Measurements from ENCODE around the gene DCC. TPM values are rescaled to one million over a fixed set of nuclear protein-coding genes. Genes with fewer than 3 reads are reported as not detected.

DCC gene
- total and polyA plus RNA-seq, 2 donors (not counting 1 experiment from before 2014, with no cell fraction given) = 0.14 TPM; not detected in 1

DNA sequence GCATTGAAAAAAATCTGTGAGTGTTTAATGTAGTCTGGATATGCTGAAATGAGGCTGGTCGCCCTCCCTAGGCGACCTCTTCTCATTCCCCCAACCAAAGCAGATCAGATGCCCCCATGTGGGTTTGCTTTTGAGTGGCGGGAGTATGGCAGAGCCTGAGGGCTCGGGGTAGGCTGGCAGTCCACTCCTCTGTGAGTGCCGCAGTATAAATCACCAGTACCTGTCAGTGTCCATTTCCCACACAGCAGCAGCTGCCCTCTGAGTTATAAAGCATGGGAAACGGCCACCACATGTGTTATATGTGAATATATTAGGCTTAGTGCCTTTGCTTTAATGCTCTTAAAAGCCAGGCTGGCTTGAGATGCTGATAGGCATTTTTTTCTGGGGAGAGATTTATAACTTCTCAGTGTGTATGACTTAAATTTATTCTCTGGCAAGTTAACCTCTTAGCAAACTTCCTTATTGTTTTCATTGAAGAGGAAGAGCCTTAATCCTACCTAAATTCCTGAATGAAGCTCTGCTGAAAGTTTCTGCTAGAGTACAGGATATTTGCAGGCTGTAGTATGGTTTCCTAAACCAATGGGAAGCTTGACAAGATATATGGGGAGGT, 3.8 kb downstream of the DCC start:
- Histone ChIP-seq H3K36me3 (ENCODE audit: control insufficient read depth, insufficient read depth, low read length) (no peaks in the 10 kb centered on the region), H3K4me1 (ENCODE audit: control insufficient read depth, extremely low read depth, insufficient read depth, low read length) (no peaks in the 10 kb centered on the region), H3K4me2 (ENCODE audit: extremely low read depth, insufficient read depth, low read length) (no peak overlapping the region), H2AFZ (ENCODE audit: low read length) (no peak overlapping the region), H3K27ac (ENCODE audit: insufficient read depth, low read length) (no peak overlapping the region), H3K79me2 (ENCODE audit: control insufficient read depth, insufficient read depth, low read length) (no peaks in the 10 kb centered on the region), H3K4me3 (replicated peaks in 1 of 4; ENCODE audit: control extremely low read depth in 1 of 4, insufficient read depth in 1 of 4, low read depth in 3 of 4, low read length in 4 of 4) (no peak overlapping the region), H3K27me3 (ENCODE audit: control insufficient read depth, insufficient read depth, low read length) (peaks cover 11% of the 10 kb centered on the region), H3K9me3 (ENCODE audit: control insufficient read depth, insufficient read depth, low read depth, low read length) (no peaks in the 10 kb centered on the region), H3K9ac (ENCODE audit: insufficient read depth, low read length) (no peak overlapping the region), H4K20me1 (ENCODE audit: control insufficient read depth, extremely low read depth, insufficient read depth, low read length) (no peaks in the 10 kb centered on the region)
- no peak for TF ChIP-seq EZH2 (IDR thresholded peaks at IDR 0.05; ENCODE audit: low read length, missing control alignments)
- TF ChIP-seq, protein P1, sequence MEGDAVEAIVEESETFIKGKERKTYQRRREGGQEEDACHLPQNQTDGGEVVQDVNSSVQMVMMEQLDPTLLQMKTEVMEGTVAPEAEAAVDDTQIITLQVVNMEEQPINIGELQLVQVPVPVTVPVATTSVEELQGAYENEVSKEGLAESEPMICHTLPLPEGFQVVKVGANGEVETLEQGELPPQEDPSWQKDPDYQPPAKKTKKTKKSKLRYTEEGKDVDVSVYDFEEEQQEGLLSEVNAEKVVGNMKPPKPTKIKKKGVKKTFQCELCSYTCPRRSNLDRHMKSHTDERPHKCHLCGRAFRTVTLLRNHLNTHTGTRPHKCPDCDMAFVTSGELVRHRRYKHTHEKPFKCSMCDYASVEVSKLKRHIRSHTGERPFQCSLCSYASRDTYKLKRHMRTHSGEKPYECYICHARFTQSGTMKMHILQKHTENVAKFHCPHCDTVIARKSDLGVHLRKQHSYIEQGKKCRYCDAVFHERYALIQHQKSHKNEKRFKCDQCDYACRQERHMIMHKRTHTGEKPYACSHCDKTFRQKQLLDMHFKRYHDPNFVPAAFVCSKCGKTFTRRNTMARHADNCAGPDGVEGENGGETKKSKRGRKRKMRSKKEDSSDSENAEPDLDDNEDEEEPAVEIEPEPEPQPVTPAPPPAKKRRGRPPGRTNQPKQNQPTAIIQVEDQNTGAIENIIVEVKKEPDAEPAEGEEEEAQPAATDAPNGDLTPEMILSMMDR (conservative IDR thresholded peaks at IDR 0.05 in 1 of 2, IDR thresholded peaks at IDR 0.05 in 1 of 2; ENCODE audit: low read depth in 1 of 2, low read length in 2 of 2) = no peak
- no peak for DNase-seq (ENCODE audit: low read depth in 2 of 2)

DNA sequence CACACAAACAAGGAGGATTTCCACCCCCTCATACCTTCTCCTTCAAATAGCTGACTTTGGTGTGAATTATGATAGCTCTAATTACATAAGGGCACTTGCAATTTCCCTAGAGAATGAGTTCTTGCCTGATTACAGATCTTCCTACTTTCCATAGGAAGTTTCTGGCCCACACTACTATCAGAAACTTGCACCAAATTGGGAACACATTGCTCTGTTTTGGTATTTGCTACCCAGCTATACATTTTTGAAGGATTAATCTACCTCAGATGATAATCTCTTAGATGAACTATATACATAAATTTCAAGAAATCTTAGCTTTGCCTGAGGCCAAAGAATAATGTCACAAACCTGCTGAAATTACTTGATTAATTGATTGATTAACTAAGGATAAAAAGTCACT, 4.9 kb downstream of the DCC start:
- H3K79me2 ChIP-seq (ENCODE audit: control insufficient read depth, insufficient read depth, low read length) = no peaks in the 10 kb centered on the region
- H3K36me3 ChIP-seq (ENCODE audit: control insufficient read depth, insufficient read depth, low read length) = no peaks in the 10 kb centered on the region
- H3K9ac ChIP-seq (ENCODE audit: insufficient read depth, low read length) = no peak overlapping the region
- H3K4me3 ChIP-seq (replicated peaks in 1 of 4; ENCODE audit: control extremely low read depth in 1 of 4, insufficient read depth in 1 of 4, low read depth in 3 of 4, low read length in 4 of 4) = no peak overlapping the region
- no peak for DNase-seq (ENCODE audit: low read depth in 2 of 2)
- H3K27ac ChIP-seq (ENCODE audit: insufficient read depth, low read length) = no peak overlapping the region
- no peak overlapping the region for H2AFZ ChIP-seq (ENCODE audit: low read length)
- no peaks in the 10 kb centered on the region for H3K9me3 ChIP-seq (ENCODE audit: control insufficient read depth, insufficient read depth, low read depth, low read length)
- H3K4me2 ChIP-seq (ENCODE audit: extremely low read depth, insufficient read depth, low read length) = no peak overlapping the region
- H3K27me3 ChIP-seq (ENCODE audit: control insufficient read depth, insufficient read depth, low read length) = peaks cover 11% of the 10 kb centered on the region
- TF ChIP-seq EZH2 (IDR thresholded peaks at IDR 0.05; ENCODE audit: low read length, missing control alignments) = no peak
- TF ChIP-seq, protein P1 (conservative IDR thresholded peaks at IDR 0.05 in 1 of 2, IDR thresholded peaks at IDR 0.05 in 1 of 2; ENCODE audit: low read depth in 1 of 2, low read length in 2 of 2) = no peak
- H4K20me1 ChIP-seq (ENCODE audit: control insufficient read depth, extremely low read depth, insufficient read depth, low read length) = no peaks in the 10 kb centered on the region
- no peaks in the 10 kb centered on the region for H3K4me1 ChIP-seq (ENCODE audit: control insufficient read depth, extremely low read depth, insufficient read depth, low read length)

DNA sequence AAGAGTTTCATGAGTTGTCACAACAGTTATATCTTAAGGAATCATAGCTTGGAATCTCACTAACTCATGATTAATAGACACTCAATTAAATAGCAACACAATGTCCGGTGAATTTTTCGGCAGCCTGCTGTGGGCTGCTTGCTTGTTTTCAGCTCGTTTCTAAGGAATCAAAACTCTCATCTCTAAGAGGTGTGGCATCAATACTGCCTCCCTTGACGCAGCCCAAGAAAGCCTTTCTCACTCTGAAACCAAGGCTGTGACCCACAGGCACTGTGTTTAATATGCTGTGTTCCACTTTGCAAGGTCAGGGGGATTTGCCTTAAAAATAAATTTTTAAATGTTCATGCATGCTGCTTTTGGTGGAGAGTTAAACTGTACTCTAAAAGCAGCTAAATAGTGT, 5.4 kb downstream of the DCC start:
- TF ChIP-seq, protein P1 (conservative IDR thresholded peaks at IDR 0.05 in 1 of 2, IDR thresholded peaks at IDR 0.05 in 1 of 2; ENCODE audit: low read depth in 1 of 2, low read length in 2 of 2) = no peak
- TF ChIP-seq EZH2 (IDR thresholded peaks at IDR 0.05; ENCODE audit: low read length, missing control alignments) = no peak
- H3K27ac ChIP-seq (ENCODE audit: insufficient read depth, low read length) = no peak overlapping the region
- peaks cover 11% of the 10 kb centered on the region for H3K27me3 ChIP-seq (ENCODE audit: control insufficient read depth, insufficient read depth, low read length)
- H3K36me3 ChIP-seq (ENCODE audit: control insufficient read depth, insufficient read depth, low read length) = no peaks in the 10 kb centered on the region
- no peaks in the 10 kb centered on the region for H4K20me1 ChIP-seq (ENCODE audit: control insufficient read depth, extremely low read depth, insufficient read depth, low read length)
- no peak overlapping the region for H2AFZ ChIP-seq (ENCODE audit: low read length)
- H3K4me3 ChIP-seq (replicated peaks in 1 of 4; ENCODE audit: control extremely low read depth in 1 of 4, insufficient read depth in 1 of 4, low read depth in 3 of 4, low read length in 4 of 4) = no peak overlapping the region
- H3K9ac ChIP-seq (ENCODE audit: insufficient read depth, low read length) = no peak overlapping the region
- no peaks in the 10 kb centered on the region for H3K79me2 ChIP-seq (ENCODE audit: control insufficient read depth, insufficient read depth, low read length)
- no peaks in the 10 kb centered on the region for H3K9me3 ChIP-seq (ENCODE audit: control insufficient read depth, insufficient read depth, low read depth, low read length)
- H3K4me2 ChIP-seq (ENCODE audit: extremely low read depth, insufficient read depth, low read length) = no peak overlapping the region
- DNase-seq (ENCODE audit: low read depth in 2 of 2) = no peak
- H3K4me1 ChIP-seq (ENCODE audit: control insufficient read depth, extremely low read depth, insufficient read depth, low read length) = no peaks in the 10 kb centered on the region

Measured in fibroblast of lung (primary cell).